GM18867 (cell line): ENCODE data around the gene LDB3.
A peak's percentile ranks its signal among the peaks of the same experiment; 100 is the strongest.

Experiments
- ATAC-seq: cut with Tn5 transposase; IDR thresholded peaks from one replicate; pipeline ENCODE4 v1.9.1; 2021; ENCODE audit warnings: mild to moderate bottlenecking, moderate library complexity; ENCODE audit not compliant: unreplicated experiment

LDB3 gene

DNA sequence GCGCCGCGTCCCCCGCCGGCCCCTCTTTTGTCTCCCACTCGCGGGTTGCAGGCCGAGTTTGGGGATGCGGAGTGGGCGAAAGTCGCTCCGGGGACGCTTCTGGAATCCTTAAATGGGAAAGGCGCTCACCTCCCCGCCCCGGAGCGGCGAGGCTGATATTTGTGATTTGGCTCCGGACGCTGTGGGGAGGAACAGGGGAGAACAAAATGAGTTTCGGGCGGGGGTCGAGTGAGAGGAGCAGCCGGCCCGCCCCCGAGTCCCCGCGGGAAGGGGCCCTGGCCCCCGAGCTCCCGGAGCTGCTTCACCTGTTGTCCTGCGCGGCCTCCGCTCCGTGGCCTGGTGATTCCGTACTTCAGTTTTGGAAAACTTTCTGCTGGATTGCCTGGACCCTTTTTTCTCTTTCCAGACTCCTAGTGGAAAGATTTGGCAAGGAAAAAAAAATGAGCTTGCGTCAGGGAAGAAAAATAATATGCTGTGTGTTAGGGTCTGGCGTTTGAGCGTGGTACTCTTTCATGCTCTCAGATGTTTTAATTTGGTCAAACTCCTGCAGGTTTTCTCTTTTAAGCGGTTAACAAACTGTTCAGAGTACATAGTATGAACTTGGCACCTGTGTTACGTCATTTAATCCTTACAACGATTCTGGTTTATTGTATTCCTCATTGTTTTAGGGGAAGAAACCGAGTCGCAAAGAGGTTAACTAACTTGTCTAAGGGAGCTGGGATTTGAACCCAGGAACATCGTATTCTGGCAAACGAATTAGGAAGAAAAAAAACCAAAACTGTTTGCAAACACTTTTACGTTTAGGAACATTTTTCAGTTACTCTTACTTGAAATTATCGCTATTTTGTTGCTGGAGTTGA lies 89.0 kb downstream of the LDB3 start:
- ATAC-seq, result no peak

DNA sequence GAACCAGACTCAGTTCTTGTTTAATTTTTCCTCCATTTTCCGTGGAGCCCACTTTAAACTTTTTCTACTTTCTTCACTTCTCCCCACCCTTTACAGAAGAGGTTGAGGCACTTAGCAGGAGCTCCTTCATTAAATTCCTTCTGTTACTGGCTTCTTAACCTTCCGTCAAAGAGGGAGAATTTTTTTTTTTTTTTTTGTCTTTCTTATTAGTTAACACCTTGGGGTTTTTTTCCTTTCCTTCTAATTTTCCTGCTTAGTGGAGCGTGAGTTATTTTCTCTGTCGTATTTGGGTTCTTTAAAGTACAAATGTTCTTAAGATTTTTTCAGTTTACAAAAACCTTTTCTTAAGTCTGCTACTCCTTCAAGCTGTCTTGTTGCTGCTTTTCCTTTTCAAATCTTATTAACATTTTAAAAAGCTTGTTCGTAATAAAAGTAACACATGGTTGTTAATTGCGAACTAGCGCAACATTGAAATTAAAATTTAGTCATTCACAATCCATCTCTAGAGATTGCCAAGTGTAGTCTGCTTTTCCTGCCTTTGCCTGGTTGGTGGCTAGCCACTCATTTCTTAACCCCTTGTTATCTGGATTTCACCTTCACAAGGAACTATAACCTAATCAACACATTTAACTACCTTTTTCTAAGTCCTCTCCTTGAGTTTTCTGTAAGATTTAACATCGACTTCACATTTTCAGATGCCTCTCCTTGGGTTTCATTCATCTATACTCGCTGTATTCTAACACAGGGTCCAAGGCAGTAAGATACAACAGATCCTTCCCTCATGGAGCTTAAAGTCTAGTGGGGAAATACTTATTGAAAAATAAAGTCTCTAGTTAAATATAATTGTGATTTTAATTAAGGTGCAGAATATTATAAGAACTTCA lies 90.1 kb downstream of the LDB3 start:
- ATAC-seq, result no peak

DNA sequence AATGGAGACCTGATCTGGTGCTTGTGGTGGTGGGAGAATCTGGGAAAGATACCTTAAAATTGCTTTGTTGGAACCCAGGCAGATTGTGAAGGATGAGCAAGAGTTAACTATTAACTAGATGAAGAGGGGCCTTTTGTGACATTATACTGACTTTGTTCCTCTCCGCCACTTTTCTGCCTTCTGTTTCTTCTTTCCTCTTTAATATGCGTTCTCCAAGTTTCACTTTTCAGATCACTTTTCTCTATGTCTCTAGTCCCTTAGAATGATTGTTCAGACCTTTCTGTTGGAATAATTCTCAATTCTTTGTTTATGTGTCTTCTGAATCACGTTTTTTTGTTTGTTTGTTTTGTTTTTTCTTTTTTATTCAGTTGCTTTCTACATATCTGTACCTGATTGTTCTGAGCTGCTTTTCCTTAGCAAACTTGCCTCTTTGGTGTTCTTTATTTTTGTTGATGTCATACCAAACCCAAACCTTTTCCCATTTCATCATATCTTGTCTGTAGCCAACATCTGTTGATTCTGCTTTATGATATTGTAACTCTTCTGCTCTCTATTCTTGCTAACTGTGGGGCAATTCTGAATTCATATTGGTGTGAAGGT lies 90.9 kb downstream of the LDB3 start:
- no peak for ATAC-seq

DNA sequence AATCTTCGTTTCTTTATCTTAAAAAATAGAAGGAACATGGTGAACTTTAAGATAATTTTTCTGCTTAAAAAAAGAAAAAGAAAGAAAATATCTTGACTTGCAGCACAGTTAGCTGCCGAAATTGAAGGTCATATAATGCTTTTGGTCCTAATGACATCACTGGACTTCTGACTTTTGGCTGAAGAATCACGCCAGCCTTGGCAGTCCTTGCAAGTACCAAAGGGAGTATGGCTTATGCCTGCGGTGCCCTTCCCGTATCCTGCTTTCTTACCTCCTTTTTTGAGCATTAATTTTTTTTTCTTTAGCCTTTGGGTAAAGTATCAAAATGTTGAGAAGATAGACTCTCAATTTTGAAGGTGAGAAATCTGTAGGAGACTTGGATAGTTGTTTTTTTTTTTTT lies 95.1 kb downstream of the LDB3 start:
- no peak for ATAC-seq

GRCh38 chr10:86765548-86765947 lies 97.2 kb downstream of the LDB3 start:
- no peak for ATAC-seq

DNA sequence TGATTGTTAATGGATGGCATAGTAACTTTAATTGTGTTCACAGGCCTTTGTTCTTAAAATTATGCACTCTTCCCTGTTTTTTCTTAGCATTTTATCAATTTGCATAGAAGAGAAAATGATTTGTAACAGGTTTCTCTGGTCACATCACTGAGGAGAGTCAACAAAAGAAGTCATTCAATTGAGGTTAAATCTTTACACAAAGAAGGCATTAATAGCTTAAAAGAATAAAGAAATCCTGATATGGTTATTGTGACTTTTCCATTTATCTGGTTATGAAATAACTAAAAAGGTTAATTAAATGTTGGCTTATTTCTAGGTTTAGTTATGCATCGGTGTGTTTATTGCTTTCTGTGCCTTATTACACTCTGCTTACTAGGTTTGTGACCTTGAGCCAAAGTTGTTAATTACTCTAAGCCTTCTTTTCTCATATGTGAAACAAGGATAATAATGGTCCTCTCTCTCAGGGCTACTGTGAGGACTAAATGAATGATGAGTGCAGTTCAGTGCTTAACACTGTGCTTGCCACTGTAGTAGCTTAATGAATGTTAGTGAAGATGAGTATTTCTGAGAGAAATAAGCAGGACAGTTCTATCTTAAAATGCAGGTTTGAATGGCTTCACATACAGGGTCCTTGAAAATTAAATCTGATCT lies 100.2 kb downstream of the LDB3 start:
- ATAC-seq, result no peak

GRCh38 chr10:86769991-86770390 lies 101.7 kb downstream of the LDB3 start:
- ATAC-seq, result no peak

DNA sequence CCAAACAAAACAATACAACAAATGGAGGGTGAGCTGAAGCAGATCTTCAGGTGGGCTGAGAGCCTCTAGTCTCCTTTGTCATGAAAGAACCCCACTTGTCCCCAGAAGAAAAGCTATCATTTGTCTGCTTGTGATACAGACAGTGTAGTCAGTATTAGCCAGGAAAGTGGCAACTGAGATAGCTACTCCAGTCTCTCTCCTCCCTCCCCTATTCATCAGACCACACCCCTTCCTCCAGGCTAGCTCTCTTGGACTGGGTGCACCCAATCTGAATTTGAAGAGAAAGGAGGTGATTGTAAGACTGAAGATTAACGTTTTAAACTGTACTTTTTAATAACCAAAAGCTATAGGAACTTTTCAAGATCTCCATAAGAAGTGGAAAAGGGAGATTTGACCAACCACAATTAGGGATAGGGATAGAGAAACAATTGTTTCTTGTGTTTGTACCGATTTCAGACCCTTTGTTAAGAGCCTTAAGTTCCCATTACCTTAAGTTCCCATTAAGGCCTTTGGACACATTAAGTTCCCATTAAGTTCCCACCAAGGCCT lies 102.2 kb downstream of the LDB3 start:
- no peak for ATAC-seq

DNA sequence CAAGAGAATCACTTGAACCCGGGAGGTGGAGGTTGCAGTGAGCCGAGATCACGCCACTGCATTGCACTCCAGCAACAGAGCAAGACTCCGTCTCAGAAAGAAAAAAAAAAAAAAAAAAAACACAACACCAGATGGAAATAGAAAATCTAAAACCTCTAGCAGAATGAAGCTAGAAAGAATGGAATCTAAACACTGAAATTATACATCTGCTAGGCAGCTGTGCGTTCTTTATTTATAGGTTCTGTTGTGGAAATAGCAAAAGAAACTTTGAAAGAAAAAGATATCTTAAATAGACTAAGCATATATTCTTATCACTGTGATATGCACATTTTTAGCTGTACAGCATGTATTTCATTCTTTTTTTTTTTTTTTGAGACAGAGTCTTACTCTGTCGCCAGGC lies 105.2 kb downstream of the LDB3 start:
- no peak for ATAC-seq

- ATAC-seq, result peak; percentile 66
These were observed 107.0 kb downstream of the LDB3 start for GRCh38 chr10:86775056-86775869.

DNA sequence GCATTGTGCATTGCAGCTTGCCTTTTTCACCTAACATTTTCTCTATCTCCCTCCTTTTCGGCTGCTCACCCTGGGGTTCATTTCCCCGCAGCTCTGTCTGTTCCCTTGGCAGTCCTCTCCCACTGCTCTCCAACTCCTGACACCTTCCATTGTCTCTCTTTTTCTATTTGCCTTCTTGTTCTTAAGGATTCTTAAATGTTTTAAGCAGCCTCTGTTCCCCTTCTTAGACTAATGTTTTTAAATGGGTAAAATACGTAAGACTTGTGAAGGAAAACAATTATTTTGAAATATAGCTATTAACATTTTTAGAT lies 107.5 kb downstream of the LDB3 start:
- no peak for ATAC-seq

DNA sequence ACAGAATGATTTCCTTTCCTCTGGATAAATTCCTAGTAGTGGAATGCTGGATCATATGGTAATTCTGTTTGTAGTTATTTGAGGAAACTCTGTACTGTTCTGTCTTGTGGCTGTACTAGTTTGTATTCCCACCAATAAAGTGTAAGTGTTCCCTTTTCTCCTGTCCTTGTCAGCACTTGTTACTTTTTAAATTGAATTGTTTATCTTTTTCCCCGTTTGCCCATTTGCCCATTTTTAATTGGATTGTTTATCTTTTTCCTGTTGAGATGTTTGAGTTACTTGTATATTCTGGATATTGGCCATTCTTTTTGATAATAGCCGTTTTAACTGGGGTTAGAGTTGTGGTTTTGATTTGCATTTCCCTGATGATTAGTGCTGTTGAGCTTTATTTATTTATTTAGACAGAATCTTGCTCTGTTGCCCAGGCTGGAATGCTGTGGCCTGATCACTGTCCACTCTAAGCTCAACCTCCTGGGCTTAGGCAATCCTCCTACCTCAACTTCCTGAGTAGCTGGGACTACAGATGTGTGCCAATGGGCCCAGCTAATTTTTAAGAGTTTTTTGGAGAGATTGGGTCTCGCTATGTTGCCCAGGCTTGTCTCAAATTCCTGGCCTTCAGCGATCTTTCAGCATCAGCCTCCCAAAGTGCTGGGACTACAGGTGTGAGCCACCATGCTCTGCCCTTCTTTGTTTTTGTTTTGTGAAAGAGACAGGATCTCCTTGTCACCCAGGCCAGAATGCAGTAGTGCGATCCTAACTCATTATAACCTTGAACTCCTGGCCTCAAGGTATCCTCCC lies 111.1 kb downstream of the LDB3 start:
- no peak for ATAC-seq

DNA sequence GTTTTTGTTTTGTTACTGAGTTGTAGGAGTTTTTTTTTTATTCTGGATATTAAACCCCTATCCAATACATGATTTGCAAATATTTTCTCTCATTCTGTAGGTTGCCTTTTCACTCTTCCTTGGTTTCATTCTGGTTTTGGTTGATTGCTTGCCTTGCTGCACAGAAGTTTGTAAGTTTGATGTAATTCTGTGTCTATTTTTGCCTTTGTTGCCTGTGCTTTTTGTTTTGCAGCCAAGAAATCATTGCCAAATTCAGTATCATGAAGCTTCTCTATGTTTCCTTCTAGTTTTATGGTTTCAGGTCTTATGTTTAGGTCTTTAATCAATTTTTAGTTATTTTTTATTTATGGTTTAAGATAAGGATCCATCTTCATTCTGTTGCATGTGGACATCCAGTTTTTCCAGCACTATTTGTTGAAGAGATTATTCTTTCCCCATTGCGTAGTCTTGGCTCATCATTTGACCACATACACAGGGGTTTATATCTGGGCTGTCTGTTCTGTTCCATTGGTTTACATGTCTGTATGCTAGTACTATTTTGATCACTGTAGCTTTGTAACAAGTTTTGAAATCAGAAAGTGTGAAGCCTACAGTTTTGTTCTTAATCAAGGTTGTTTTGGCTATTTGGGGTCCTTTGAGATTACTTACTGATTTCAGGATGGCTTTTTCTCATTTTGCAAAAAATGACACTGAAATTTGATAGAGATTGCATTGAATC lies 114.5 kb downstream of the LDB3 start:
- ATAC-seq, result peak; percentile 89

DNA sequence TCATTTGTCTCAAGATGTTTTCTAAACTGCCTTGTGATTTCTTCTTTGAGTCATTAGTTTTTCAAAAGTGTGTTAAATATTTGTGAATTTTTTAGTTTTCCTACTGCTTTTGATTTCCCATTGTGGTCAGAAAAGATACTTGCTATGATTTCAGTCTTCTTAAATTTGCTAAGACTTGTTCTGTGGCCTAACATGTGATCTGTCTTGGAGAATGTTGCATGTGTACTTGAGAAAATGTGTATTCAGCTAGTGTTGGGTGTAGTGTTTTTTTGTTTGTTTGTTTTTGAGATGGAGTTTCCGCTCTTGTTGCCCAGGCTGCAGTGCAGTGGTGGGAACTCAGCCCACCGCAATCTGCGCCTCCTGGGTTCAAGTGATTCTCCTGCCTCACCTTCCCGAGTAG lies 116.7 kb downstream of the LDB3 start:
- no peak for ATAC-seq
